Osteocyte (in vitro differentiated cells): Measurements from ENCODE around the gene KLK6. TPM values are rescaled to one million over a fixed set of nuclear protein-coding genes. Genes with fewer than 3 reads are reported as not detected.

Source experiments
- DNase-seq: peaks from one replicate; pipeline ENCODE4 v3.0.0; 2021; ENCODE audit warnings: mixed read lengths; ENCODE audit not compliant: unreplicated experiment; ENCODE audit errors: extremely low spot score
- H3K27ac Mint-ChIP-seq: one replicate; pipeline ENCODE4 v1.8.0; 2021; ENCODE audit warnings: mild to moderate bottlenecking, mixed read lengths; ENCODE audit not compliant: unreplicated experiment
- H3K27me3 Mint-ChIP-seq: one replicate; pipeline ENCODE4 v1.8.0; 2021; ENCODE audit warnings: mixed read lengths; ENCODE audit not compliant: unreplicated experiment
- H3K36me3 Mint-ChIP-seq: one replicate; pipeline ENCODE4 v1.8.0; 2021; ENCODE audit warnings: mixed read lengths; ENCODE audit not compliant: unreplicated experiment
- H3K4me1 Mint-ChIP-seq: one replicate; pipeline ENCODE4 v1.8.0; 2021; ENCODE audit warnings: mixed read lengths; ENCODE audit not compliant: unreplicated experiment
- H3K4me3 Mint-ChIP-seq: one replicate; pipeline ENCODE4 v1.8.0; 2021; ENCODE audit warnings: mild to moderate bottlenecking, moderate library complexity, mixed read lengths; ENCODE audit not compliant: unreplicated experiment
- H3K9me3 Mint-ChIP-seq: one replicate; pipeline ENCODE4 v1.8.0; 2021; ENCODE audit warnings: mixed read lengths; ENCODE audit not compliant: unreplicated experiment
- CTCF ChIP-seq: fragments of 200-600 bp; sonication (generic); IDR thresholded peaks from 2 replicates; pipeline ENCODE4 v1.5.0; 2021; ENCODE audit warnings: antibody characterized with exemption, mild to moderate bottlenecking, moderate library complexity
- total RNA-seq: library from RNA; stranded (reverse); gene quantifications from 2 replicates; pipeline ENCODE4 v1.2.1, GENCODE V29; 2021

The KLK6 gene
- total RNA-seq, 1 donor from 2014 or later = not detected

- Mint-ChIP-seq H3K27me3 (peaks cover 2% of the 10 kb centered on the region), H3K36me3 (no peaks in the 10 kb centered on the region), H3K4me1 (no peaks in the 10 kb centered on the region), H3K4me3 (no peak overlapping the region), H3K27ac (no peak overlapping the region), H3K9me3 (no peaks in the 10 kb centered on the region)
- DNase-seq = no peak
- no peak for TF ChIP-seq CTCF
These were observed 59.9 kb downstream of the KLK6 start for GRCh38 chr19:50909240-50910070.

Other genes with a start within 250 kb of the KLK6 start
- gene SHANK1, start 249.8 kb downstream of the KLK6 start, total RNA-seq = 0.29 and 0.40 TPM in 2 replicates
- 5.0 and 6.0 TPM in 2 replicates for gene CLEC11A, start 246.2 kb downstream of the KLK6 start, total RNA-seq
- gene GPR32, start 199.1 kb downstream of the KLK6 start, total RNA-seq = not detected in 2 replicates
- gene ACP4, start 179.2 kb downstream of the KLK6 start, total RNA-seq = not detected in 2 replicates
- not detected in 2 replicates for gene KLK1, start 145.8 kb downstream of the KLK6 start, total RNA-seq
- not detected in 2 replicates for gene KLK15, start 136.0 kb downstream of the KLK6 start, total RNA-seq
- gene KLK3, start 114.7 kb downstream of the KLK6 start, total RNA-seq = not detected in 2 replicates
- not detected in 2 replicates for gene KLK2, start 96.2 kb downstream of the KLK6 start, total RNA-seq
- not detected in 2 replicates for gene KLK4, start 58.2 kb downstream of the KLK6 start, total RNA-seq
- gene KLK5, start 16.6 kb downstream of the KLK6 start, total RNA-seq = not detected in 2 replicates
- gene KLK7, start 14.3 kb upstream of the KLK6 start, total RNA-seq = not detected in 2 replicates
- not detected in 2 replicates for gene KLK8, start 32.0 kb upstream of the KLK6 start, total RNA-seq
- not detected in 2 replicates for gene KLK10, start 50.1 kb upstream of the KLK6 start, total RNA-seq
- not detected in 2 replicates for gene KLK11, start 57.0 kb upstream of the KLK6 start, total RNA-seq
- gene KLK12, start 65.4 kb upstream of the KLK6 start, total RNA-seq = not detected in 2 replicates
- gene KLK13, start 95.5 kb upstream of the KLK6 start, total RNA-seq = not detected in 2 replicates
- not detected in 2 replicates for gene KLK14, start 113.3 kb upstream of the KLK6 start, total RNA-seq
- 5.6 and 6.5 TPM in 2 replicates for gene CTU1, start 138.8 kb upstream of the KLK6 start, total RNA-seq
- gene SIGLEC9, start 155.3 kb upstream of the KLK6 start, total RNA-seq = not detected in 2 replicates
- not detected in 2 replicates for gene SIGLEC7, start 172.7 kb upstream of the KLK6 start, total RNA-seq